ENCODE data around the gene TUG1.

The TUG1 gene

DNA sequence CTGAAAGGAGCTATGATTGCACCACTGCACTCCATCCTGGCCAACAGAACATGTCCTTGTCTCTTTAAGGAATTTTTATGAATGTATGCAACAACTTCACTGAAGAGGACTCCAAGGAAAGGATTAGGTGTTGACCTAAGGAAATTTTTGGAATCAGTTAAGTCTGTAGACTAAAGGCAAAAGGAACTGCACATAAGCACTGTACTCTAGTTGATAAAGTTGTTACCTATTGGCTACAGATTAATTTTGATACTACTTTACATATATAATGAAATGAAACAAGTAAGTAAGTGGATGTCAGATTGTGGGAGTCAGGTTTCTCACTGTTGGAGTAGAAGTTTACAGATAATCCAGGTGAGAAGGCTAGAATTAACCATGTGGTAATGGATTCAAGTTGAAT is 36.5 kb downstream of the TUG1 start:
- no peak overlapping the region for H3K4me3 ChIP-seq (ENCODE audit: control insufficient read depth, low read depth, low read length)
- TF ChIP-seq, protein P1, sequence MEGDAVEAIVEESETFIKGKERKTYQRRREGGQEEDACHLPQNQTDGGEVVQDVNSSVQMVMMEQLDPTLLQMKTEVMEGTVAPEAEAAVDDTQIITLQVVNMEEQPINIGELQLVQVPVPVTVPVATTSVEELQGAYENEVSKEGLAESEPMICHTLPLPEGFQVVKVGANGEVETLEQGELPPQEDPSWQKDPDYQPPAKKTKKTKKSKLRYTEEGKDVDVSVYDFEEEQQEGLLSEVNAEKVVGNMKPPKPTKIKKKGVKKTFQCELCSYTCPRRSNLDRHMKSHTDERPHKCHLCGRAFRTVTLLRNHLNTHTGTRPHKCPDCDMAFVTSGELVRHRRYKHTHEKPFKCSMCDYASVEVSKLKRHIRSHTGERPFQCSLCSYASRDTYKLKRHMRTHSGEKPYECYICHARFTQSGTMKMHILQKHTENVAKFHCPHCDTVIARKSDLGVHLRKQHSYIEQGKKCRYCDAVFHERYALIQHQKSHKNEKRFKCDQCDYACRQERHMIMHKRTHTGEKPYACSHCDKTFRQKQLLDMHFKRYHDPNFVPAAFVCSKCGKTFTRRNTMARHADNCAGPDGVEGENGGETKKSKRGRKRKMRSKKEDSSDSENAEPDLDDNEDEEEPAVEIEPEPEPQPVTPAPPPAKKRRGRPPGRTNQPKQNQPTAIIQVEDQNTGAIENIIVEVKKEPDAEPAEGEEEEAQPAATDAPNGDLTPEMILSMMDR (IDR thresholded peaks at IDR 0.05; ENCODE audit: control insufficient read depth, insufficient read depth, low read depth, low read length, missing control alignments), result no peak

DNA sequence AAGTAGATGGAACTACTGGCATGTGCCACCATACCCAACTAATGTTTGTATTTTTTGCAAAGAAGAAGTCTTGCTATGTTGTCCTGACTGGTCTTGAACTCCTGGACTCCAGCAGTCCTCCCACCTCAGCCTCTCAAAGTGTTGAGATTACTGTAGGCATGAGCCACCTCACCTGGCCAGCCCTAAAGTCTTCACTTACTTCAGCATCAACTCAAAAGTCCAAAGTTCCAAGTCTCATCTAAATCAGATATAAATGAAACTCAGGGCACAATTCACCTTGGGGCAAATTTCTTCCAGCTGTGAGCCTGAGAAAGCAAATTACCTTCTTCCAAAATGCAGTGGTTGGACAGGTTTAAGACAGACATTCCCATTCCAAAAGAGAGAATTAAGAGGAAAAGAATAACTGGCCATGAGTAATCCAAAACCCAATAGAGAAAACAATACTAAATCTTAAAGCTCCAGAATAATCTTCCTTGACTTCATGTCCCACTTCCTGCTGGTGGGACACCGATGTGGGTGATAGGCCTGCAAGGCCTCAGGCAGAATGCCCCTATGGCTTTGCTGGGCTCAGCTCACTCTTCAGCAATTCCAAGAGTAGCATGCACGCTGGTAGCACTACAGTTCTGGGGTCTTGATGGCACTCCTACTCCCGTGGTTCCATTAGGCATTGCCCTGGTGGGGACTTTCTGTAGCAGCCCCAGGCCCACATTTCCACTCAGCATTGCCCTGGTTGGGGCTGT is 50.3 kb downstream of the TUG1 start:
- TF ChIP-seq, protein P1 (IDR thresholded peaks at IDR 0.05; ENCODE audit: control insufficient read depth, insufficient read depth, low read depth, low read length, missing control alignments), result no peak
- no peak overlapping the region for H3K4me3 ChIP-seq (ENCODE audit: control insufficient read depth, low read depth, low read length)
- DNase-seq (ENCODE audit: low read depth), result no peak

More for the DNA sequence above, 36.5 kb downstream of the TUG1 start:
- DNase-seq (ENCODE audit: low read depth), result no peak

DNA sequence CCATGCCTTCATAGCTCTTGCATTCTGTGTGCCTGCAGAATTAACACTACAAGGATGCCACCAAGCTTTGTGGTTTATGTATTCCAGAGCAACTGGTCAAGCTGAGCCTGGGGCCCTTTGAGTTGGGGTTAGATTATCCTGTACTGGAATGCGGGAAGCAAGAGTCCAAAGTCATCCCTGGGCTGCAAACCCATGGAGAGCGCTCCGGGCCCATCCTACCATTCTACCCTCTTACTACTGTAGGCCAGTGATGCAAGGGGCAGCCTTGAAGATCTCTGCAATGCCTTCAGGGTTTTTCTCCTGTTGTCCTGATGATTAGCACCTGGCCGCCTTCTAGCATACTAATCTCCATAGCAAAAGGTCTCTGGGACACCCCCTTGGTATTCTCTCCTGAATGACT is 51.3 kb downstream of the TUG1 start:
- TF ChIP-seq, protein P1 (IDR thresholded peaks at IDR 0.05; ENCODE audit: control insufficient read depth, insufficient read depth, low read depth, low read length, missing control alignments), result no peak
- no peak overlapping the region for H3K4me3 ChIP-seq (ENCODE audit: control insufficient read depth, low read depth, low read length)

DNA sequence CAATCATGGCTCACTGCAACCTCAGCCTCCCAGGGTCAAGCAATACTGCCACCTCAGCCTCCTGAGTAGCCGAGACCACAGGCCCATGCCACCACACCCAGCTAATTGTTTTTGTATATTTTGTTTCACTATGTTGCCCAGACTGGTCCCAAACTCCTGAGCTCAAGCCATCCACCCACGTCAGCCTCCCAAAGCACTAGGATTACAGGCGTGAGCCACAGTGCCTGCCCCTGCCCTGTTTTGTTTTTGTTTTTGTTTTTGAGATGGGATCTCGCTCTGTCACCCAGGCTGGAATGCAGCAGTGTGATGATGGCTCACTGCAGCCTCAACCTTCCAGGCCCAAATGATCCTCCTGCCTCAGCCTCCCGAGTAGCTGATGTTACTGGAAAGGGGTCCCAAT is 53.5 kb downstream of the TUG1 start:
- TF ChIP-seq, protein P1 (IDR thresholded peaks at IDR 0.05; ENCODE audit: control insufficient read depth, insufficient read depth, low read depth, low read length, missing control alignments), result no peak
- no peak overlapping the region for H3K4me3 ChIP-seq (ENCODE audit: control insufficient read depth, low read depth, low read length)
- DNase-seq (ENCODE audit: low read depth), result no peak

More for the DNA sequence above, 51.3 kb downstream of the TUG1 start:
- no peak for DNase-seq (ENCODE audit: low read depth)
